ENCODE measurements around the gene METTL27.
A peak's percentile ranks its signal among the peaks of the same experiment; 100 is the strongest.
"Not testable (repeated sequence)": the region's sequence is repeated elsewhere in the genome, so short reads cannot be mapped to it uniquely, and the experiment has no call there.

METTL27 gene

DNA sequence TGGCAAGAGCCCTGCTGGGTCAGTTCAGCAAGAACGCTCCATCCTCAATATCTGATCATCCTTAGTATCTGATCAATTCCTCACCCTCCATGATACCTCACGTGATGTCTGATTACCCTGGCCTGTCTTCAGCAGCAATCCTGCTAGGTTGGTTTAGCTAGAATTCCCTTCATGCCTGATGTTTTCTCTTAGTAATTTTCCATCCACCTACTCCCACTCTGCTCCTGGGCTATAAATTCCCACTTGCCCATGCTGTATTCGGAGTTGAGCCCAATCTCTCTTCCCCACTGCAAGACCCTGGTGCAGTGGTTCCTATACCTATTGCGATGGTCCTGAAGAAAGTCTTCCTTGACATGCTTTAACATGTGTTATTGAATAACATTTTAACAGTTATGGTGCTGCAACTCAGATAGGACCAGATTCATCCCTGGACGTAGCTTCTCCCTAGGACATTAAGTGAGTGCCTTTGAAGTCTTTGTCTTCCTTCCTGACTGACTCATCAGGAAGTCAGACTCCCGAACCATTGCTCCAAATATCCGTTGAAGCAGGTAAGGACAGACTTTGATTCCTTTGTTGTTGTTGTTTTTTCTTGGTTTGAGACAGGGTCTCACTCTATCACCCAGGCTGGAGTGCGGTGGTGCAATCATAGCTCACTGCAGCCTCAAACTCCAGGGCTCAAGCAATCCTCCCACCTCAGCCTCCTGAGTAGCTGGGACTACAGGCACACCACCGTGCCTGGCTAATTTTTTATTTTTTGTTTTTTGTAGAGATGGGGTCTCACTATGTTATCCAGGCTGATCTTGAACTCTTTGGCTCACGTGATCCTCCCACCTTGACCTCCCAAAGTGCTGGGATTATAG, 42.8 kb downstream of the METTL27 start:
- no peak overlapping the region for H3K4me3 ChIP-seq (replicated peaks in 1 of 2; ENCODE audit: low read depth in 2 of 2, low read length in 2 of 2)
- TF ChIP-seq, protein P1, sequence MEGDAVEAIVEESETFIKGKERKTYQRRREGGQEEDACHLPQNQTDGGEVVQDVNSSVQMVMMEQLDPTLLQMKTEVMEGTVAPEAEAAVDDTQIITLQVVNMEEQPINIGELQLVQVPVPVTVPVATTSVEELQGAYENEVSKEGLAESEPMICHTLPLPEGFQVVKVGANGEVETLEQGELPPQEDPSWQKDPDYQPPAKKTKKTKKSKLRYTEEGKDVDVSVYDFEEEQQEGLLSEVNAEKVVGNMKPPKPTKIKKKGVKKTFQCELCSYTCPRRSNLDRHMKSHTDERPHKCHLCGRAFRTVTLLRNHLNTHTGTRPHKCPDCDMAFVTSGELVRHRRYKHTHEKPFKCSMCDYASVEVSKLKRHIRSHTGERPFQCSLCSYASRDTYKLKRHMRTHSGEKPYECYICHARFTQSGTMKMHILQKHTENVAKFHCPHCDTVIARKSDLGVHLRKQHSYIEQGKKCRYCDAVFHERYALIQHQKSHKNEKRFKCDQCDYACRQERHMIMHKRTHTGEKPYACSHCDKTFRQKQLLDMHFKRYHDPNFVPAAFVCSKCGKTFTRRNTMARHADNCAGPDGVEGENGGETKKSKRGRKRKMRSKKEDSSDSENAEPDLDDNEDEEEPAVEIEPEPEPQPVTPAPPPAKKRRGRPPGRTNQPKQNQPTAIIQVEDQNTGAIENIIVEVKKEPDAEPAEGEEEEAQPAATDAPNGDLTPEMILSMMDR (IDR thresholded peaks at IDR 0.05; ENCODE audit: low read depth, low read length): no peak
- DNase-seq (ENCODE audit: low read depth in 2 of 2): peak in 1 of 2 donors; percentile 4

DNA sequence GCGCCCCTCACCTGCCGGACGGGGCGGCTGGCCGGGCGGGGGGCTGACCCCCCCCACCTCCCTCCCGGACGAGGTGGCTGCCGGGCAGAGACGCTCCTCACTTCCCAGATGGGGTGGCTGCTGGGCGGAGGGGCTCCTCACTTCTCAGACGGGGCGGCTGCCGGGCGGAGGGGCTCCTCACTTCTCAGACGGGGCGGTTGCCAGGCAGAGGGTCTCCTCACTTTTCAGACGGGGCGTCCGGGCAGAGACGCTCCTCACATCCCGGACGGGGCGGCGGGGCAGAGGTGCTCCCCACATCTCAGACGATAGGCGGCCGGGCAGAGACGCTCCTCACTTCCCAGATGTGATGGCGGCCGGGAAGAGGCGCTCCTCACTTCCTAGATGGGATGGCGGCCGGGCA, 45.1 kb downstream of the METTL27 start:
- DNase-seq (ENCODE audit: low read depth in 2 of 2); H3K4me3 ChIP-seq (replicated peaks in 1 of 2; ENCODE audit: low read depth in 2 of 2, low read length in 2 of 2): not testable (repeated sequence)

DNA sequence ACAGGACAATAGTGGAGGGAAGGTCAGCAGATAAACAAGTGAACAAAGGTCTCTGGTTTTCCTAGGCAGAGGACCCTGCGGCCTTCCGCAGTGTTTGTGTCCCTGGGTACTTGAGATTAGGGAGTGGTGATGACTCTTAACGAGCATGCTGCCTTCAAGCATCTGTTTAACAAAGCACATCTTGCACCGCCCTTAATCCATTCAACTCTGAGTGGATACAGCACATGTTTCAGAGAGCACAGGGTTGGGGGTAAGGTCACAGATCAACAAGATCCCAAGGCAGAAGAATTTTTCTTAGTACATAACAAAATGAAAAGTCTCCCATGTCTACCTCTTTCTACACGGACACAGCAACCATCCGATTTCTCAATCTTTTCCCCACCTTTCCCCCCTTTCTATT, 45.7 kb downstream of the METTL27 start:
- DNase-seq (ENCODE audit: low read depth in 2 of 2); H3K4me3 ChIP-seq (replicated peaks in 1 of 2; ENCODE audit: low read depth in 2 of 2, low read length in 2 of 2): not testable (repeated sequence)

DNA sequence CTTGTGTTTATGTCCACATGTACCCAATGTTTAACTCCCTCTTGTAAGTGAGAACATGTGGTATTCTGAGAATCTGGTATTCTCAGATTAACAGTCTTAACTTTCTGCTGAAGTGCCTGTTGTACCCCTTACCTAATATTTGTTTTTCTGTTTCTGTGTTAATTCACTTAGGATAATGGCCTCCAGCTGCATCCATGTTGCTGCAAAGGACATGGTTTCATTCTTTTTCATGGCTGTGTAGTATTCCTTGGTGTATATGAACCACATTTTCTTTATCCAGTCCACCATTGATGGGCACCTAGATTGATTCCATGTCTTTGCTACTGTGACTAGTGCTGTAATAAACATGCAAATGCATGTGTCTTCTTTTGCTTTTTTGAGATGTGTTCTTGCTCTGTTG, 47.1 kb downstream of the METTL27 start:
- not testable (repeated sequence) for DNase-seq (ENCODE audit: low read depth in 2 of 2)

DNA sequence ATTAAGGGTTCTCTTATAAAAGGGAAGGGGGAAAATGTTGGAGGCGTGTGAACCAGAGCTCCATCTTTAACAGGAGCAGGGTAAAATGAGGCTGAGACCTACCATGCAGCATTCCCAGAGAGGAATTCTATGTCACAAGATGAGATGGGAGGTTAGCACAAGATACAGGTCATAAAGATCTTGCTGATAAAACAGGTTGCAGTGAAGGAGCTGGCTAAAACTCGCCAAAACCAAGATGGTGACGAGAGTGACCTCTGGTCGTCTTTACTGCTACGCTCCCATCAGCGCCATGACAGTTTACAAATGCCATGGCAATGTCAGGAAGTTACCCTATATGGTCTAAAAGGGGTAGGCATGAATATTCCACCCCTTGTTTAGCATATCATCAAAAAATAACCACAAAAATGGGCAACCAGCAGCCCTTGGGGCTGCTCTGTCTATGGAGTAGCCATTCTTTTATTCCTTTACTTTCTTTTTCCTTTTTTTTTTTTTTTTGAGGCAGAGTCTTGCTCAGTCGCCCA, 51.1 kb downstream of the METTL27 start:
- not testable (repeated sequence) for H3K4me3 ChIP-seq (replicated peaks in 1 of 2; ENCODE audit: low read depth in 2 of 2, low read length in 2 of 2); DNase-seq (ENCODE audit: low read depth in 2 of 2)

More for the DNA sequence above, 47.1 kb downstream of the METTL27 start:
- not testable (repeated sequence) for H3K4me3 ChIP-seq (replicated peaks in 1 of 2; ENCODE audit: low read depth in 2 of 2, low read length in 2 of 2)

DNA sequence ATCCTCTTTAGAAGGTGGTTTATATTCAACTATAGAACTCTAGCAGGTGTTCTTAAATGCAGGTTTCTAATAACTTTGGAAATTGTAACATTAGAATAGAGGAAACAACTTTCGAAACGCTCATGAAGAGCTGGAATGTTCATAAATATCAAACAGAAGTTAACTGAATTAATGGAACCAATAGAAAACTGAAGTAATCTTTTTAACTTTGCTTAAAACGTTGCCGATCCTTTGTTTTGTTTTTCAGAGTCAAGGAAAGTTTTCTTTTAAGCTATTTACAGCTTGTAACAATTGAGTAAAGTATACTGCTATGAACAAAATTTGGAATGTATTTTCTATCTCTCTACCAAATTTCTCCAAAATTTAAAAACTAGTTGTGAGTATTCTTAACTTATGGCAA, 53.3 kb downstream of the METTL27 start:
- no peak overlapping the region for H3K4me3 ChIP-seq (replicated peaks in 1 of 2; ENCODE audit: low read depth in 2 of 2, low read length in 2 of 2)
- no peak for DNase-seq (ENCODE audit: low read depth in 2 of 2)
- TF ChIP-seq, protein P1 (IDR thresholded peaks at IDR 0.05; ENCODE audit: low read depth, low read length): no peak

DNA sequence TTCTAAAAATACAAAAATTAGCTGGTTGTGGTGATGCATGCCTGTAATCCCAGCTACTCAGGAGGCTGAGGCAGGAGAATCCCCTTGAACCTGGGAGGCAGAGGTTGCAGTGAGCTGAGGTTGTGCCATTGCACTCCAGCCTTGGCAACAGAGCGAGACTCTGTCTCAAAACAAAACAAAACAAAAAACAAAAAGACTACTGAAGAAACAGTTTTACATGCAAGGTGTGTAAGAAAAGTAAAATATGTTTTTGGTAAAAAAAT, 54.6 kb downstream of the METTL27 start:
- DNase-seq (ENCODE audit: low read depth in 2 of 2): not testable (repeated sequence)

DNA sequence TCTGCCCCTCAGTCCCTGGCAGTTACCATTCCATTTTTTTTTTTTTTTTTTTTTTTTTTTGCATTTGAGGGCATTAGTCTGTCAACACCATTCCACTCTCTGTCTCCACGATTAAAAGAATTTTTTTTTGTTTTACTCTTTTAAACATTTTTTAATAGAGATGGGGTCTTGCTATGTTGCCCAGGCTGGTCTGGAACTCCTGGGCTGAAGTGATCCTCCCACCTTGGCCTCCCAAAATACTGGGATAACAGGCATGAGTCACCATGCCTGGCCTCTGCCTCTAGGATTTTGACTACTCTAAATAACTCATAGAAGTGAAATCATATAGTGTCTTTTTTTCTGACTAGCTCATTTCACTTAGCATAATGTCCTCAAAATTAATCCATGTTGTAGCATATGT, 55.7 kb downstream of the METTL27 start:
- TF ChIP-seq, protein P1 (IDR thresholded peaks at IDR 0.05; ENCODE audit: low read depth, low read length): no peak
- H3K4me3 ChIP-seq (replicated peaks in 1 of 2; ENCODE audit: low read depth in 2 of 2, low read length in 2 of 2): no peak overlapping the region
- DNase-seq (ENCODE audit: low read depth in 2 of 2): no peak

More for the DNA sequence above, 54.6 kb downstream of the METTL27 start:
- not testable (repeated sequence) for H3K4me3 ChIP-seq (replicated peaks in 1 of 2; ENCODE audit: low read depth in 2 of 2, low read length in 2 of 2)

Data from cardiac fibroblast (primary cell).